ENCODE results near the gene VPS39. TPM values are rescaled to one million over a fixed set of nuclear protein-coding genes. Genes with fewer than 3 reads are reported as not detected.

VPS39 gene
- total and polyA plus RNA-seq, 9 of the 15 experiments (the other 6 are each of a cell fraction or from before 2014, with no cell fraction given), result 3.2 to 37.3 (median 21.8) TPM

- TF ChIP-seq ZNF318 (IDR thresholded peaks at IDR 0.05; ENCODE audit: borderline replicate concordance in 1 of 2, low read depth in 1 of 2) (no peak), ZNF12 (CRISPR knock-in tag; IDR thresholded peaks at IDR 0.05) (no peak), ZBTB8A (IDR thresholded peaks at IDR 0.05; ENCODE audit: partially characterized antibody) (no peak), ZC3H4 (CRISPR knock-in tag; IDR thresholded peaks at IDR 0.05; ENCODE audit: borderline replicate concordance) (no peak), ZNF3 (CRISPR knock-in tag; IDR thresholded peaks at IDR 0.05) (no peak), MCM2 (IDR thresholded peaks at IDR 0.05; ENCODE audit: low read depth) (no peak), NCOR1 (IDR thresholded peaks at IDR 0.05) (no peak), TEAD2 (tag; IDR thresholded peaks at IDR 0.05) (no peak), HNRNPUL1 (IDR thresholded peaks at IDR 0.05; ENCODE audit: low read length) (no peak), STAT5A (IDR thresholded peaks at IDR 0.05; ENCODE audit: borderline replicate concordance, low read length) (no peak), KDM4B (IDR thresholded peaks at IDR 0.05; ENCODE audit: borderline replicate concordance in 2 of 2, low read depth in 1 of 2) (no peak)
Observed at GRCh38 chr15:42135351-42135750, 72.8 kb downstream of the VPS39 start (continued).

Data from K562 (cell line).